Peyer's patch (tissue), 4 donors: ENCODE measurements around the gene TRAF2.

Experiments used
- CTCF ChIP-seq, 6 experiments: fragments of 450-650 bp in 4 of 6; fragments of 200-600 bp in 2 of 6; sonication (generic) in 1 of 6; IDR thresholded peaks; one replicate each; pipeline ENCODE4 v1.5.1; 2017 to 2019; ENCODE audit warnings: antibody characterized with exemption in 6 of 6, mild to moderate bottlenecking in 3 of 6, moderate library complexity in 1 of 6
- POLR2A ChIP-seq, 2 donors: fragments of 450-650 bp; IDR thresholded peaks; one replicate each; pipeline ENCODE4 v1.5.1; 2017; ENCODE audit warnings: antibody characterized with exemption in 2 of 2, mild to moderate bottlenecking in 2 of 2, moderate library complexity in 2 of 2

- TF ChIP-seq CTCF (IDR thresholded peaks at IDR 0.05) (peak in 2 of 6 experiments; percentile 0 to 24), POLR2A (IDR thresholded peaks at IDR 0.05) (peak; percentile 62 to 74)
These were observed at the start of gene TRAF2 for GRCh38 chr9:136885950-136886578.
